Tibial nerve (tissue), 4 donors: ENCODE measurements around the gene TBL1XR1. TPM values are rescaled to one million over a fixed set of nuclear protein-coding genes. Genes with fewer than 3 reads are reported as not detected.
"Not testable (repeated sequence)": the region's sequence is repeated elsewhere in the genome, so short reads cannot be mapped to it uniquely, and the experiment has no call there.

Experiments used
- DNase-seq, 2 donors: peaks; one replicate each; pipeline ENCODE4 v3.0.0-alpha.2; 2019; ENCODE audit warnings: low spot score in 2 of 2
- H3K27ac ChIP-seq, 4 donors: fragments of 200-600 bp; sonication (generic) in 3 of 4; one replicate each; pipeline ENCODE4 v1.5.1; 2017 to 2019; ENCODE audit warnings: mild to moderate bottlenecking in 1 of 4
- H3K27me3 ChIP-seq, 2 donors: fragments of 200-600 bp; sonication (generic) in 1 of 2; one replicate each; pipeline versions ENCODE4 v1.5.1 to v1.6.0; 2017 to 2019
- H3K36me3 ChIP-seq, 3 donors: fragments of 200-600 bp; sonication (generic); one replicate each; pipeline ENCODE4 v1.5.1; 2018 to 2019
- H3K4me1 ChIP-seq, 4 donors: fragments of 200-600 bp; sonication (generic) in 3 of 4; one replicate each; pipeline ENCODE4 v1.5.1; 2017 to 2019
- H3K4me3 ChIP-seq, 4 donors: fragments of 200-600 bp; sonication (generic) in 3 of 4; one replicate each; pipeline ENCODE4 v1.5.1; 2017 to 2019; ENCODE audit warnings: mild to moderate bottlenecking in 1 of 4, moderate library complexity in 1 of 4
- H3K9me3 ChIP-seq, 4 donors: fragments of 200-600 bp; sonication (generic) in 3 of 4; one replicate each; pipeline ENCODE4 v1.5.1; 2017 to 2019
- CTCF ChIP-seq, 5 experiments: fragments of 200-600 bp in 3 of 5; fragments of 450-650 bp in 2 of 5; sonication (generic) in 3 of 5; IDR thresholded peaks; one replicate each; pipeline ENCODE4 v1.5.1; 2016 to 2019; ENCODE audit warnings: antibody characterized with exemption in 5 of 5, mild to moderate bottlenecking in 3 of 5, moderate library complexity in 2 of 5
- EP300 ChIP-seq, 2 donors: sonication (generic); formaldehyde crosslinking; IDR thresholded peaks; one replicate each; pipeline ENCODE4 v1.6.1; 2017; ENCODE audit warnings: antibody characterized with exemption in 2 of 2, mild to moderate bottlenecking in 1 of 2
- POLR2A ChIP-seq, 2 donors: fragments of 450-650 bp; IDR thresholded peaks; one replicate each; pipeline ENCODE4 v1.6.1; 2017; ENCODE audit warnings: antibody characterized with exemption in 2 of 2, mild to moderate bottlenecking in 2 of 2, moderate library complexity in 2 of 2
- WGBS, 2 donors: methylation state at CpG; one replicate each; pipeline ENCODE4 v1.1.5; 2018; 5-methylcytosine and 5-hydroxymethylcytosine counted together
- total RNA-seq, 4 donors: library from RNA; depleted of rRNA; stranded (reverse); fragments of >200 nt; gene quantifications; one replicate each; pipeline ENCODE4 v1.1.0, GENCODE V29; 2016

Gene TBL1XR1
- total RNA-seq, 4 donors from 2014 or later: 57.1 to 66.3 (median 62.8) TPM

- Histone ChIP-seq H3K27me3 (no peaks in the 10 kb centered on the region), H3K27ac (no peak overlapping the region), H3K9me3 (no peaks in the 10 kb centered on the region), H3K4me1 (peaks cover 0 to 38% (median 6%) of the 10 kb centered on the region in 4 donors), H3K36me3 (no peaks in the 10 kb centered on the region), H3K4me3 (no peak overlapping the region)
- TF ChIP-seq EP300 (IDR thresholded peaks at IDR 0.05): no peak
- TF ChIP-seq POLR2A (IDR thresholded peaks at IDR 0.05): no peak
- TF ChIP-seq CTCF (IDR thresholded peaks at IDR 0.05): no peak
- DNase-seq: no peak
- WGBS, 2 donors: 52 to 55% methylated on average over 5 of the region's 5 CpGs
Measured at GRCh38 chr3:177174607-177175170, 22.6 kb downstream of the TBL1XR1 start.

- Histone ChIP-seq H3K9me3 (no peaks in the 10 kb centered on the region), H3K27me3 (no peaks in the 10 kb centered on the region), H3K27ac (no peak overlapping the region), H3K36me3 (no peaks in the 10 kb centered on the region), H3K4me1 (peaks cover 0 to 42% (median 9%) of the 10 kb centered on the region in 4 donors), H3K4me3 (no peak overlapping the region)
- TF ChIP-seq POLR2A (IDR thresholded peaks at IDR 0.05): no peak
- TF ChIP-seq EP300 (IDR thresholded peaks at IDR 0.05): no peak
- no peak for TF ChIP-seq CTCF (IDR thresholded peaks at IDR 0.05)
- no peak for DNase-seq
- 76 to 91% methylated on average over 4 of the region's 4 CpGs for WGBS, 2 donors
Measured at GRCh38 chr3:177169936-177170722, 27.2 kb downstream of the TBL1XR1 start.

- no peak for DNase-seq
- no peaks in the 10 kb centered on the region for H3K27me3 ChIP-seq
- TF ChIP-seq POLR2A (IDR thresholded peaks at IDR 0.05): no peak
- WGBS, 2 donors: 86 to 87% methylated on average over 4 of the region's 4 CpGs
- H3K27ac ChIP-seq: no peak overlapping the region
- H3K36me3 ChIP-seq: no peaks in the 10 kb centered on the region
- peaks cover 0 to 33% (median 4%) of the 10 kb centered on the region in 4 donors for H3K4me1 ChIP-seq
- H3K9me3 ChIP-seq: no peaks in the 10 kb centered on the region
- no peak overlapping the region for H3K4me3 ChIP-seq
Measured at GRCh38 chr3:177168431-177168830, 28.9 kb downstream of the TBL1XR1 start.

GRCh38 chr3:177162742-177163141, 34.5 kb downstream of the TBL1XR1 start:
- no peak overlapping the region for H3K27ac ChIP-seq
- TF ChIP-seq EP300 (IDR thresholded peaks at IDR 0.05): no peak
- TF ChIP-seq CTCF (IDR thresholded peaks at IDR 0.05): no peak
- no peak for TF ChIP-seq POLR2A (IDR thresholded peaks at IDR 0.05)
- H3K4me1 ChIP-seq: peaks cover 0 to 15% (median 0%) of the 10 kb centered on the region in 4 donors
- peaks cover 0 to 7% (median 0%) of the 10 kb centered on the region in 3 donors for H3K36me3 ChIP-seq
- DNase-seq: no peak
- H3K27me3 ChIP-seq: no peaks in the 10 kb centered on the region
- 75 to 82% methylated on average over 4 of the region's 4 CpGs for WGBS, 2 donors
- no peak overlapping the region for H3K4me3 ChIP-seq
- peaks cover 0 to 3% (median 0%) of the 10 kb centered on the region in 4 donors for H3K9me3 ChIP-seq

GRCh38 chr3:177161603-177162002, 35.7 kb downstream of the TBL1XR1 start:
- DNase-seq, H3K9me3 ChIP-seq, H3K4me3 ChIP-seq, H3K27me3 ChIP-seq, H3K36me3 ChIP-seq, H3K27ac ChIP-seq: not testable (repeated sequence)
- 91 to 100% methylated on average over 2 of the region's 2 CpGs for whole genome bisulfite sequencing, 2 donors
- peaks cover 0 to 15% (median 3%) of the 10 kb centered on the region in 4 donors for H3K4me1 ChIP-seq

GRCh38 chr3:177158461-177158860, 38.8 kb downstream of the TBL1XR1 start:
- Histone ChIP-seq H3K27me3 (no peaks in the 10 kb centered on the region), H3K36me3 (peaks cover 0 to 7% (median 0%) of the 10 kb centered on the region in 3 donors), H3K4me3 (no peak overlapping the region), H3K4me1 (peaks cover 0 to 5% (median 3%) of the 10 kb centered on the region in 4 donors), H3K27ac (no peak overlapping the region), H3K9me3 (peaks cover 0 to 3% (median 0%) of the 10 kb centered on the region in 4 donors)
- no peak for DNase-seq
- 85 to 93% methylated on average over 8 of the region's 8 CpGs for WGBS, 2 donors
- TF ChIP-seq CTCF (IDR thresholded peaks at IDR 0.05) (no peak), POLR2A (IDR thresholded peaks at IDR 0.05) (no peak), EP300 (IDR thresholded peaks at IDR 0.05) (no peak)
